OCI-LY1 (cell line): ENCODE results near the gene KCTD16.

Experiments used
- H2AFZ ChIP-seq: fragments of 200-600 bp; sonication (generic), shearing (Covaris generic); 2 replicates; pipeline ENCODE4 v1.6.0; 2014; ENCODE audit warnings: antibody characterized with exemption, mild to moderate bottlenecking, low read length
- H3F3A ChIP-seq: fragments of 200-600 bp; sonication (generic), shearing (Covaris generic); 2 replicates; pipeline ENCODE4 v1.6.0; 2014; ENCODE audit warnings: mild to moderate bottlenecking, antibody characterized with exemption, low read length, moderate library complexity; ENCODE audit not compliant: insufficient read depth
- H3K27ac ChIP-seq: fragments of 200-600 bp; sonication (generic); 2 replicates; pipeline ENCODE4 v1.5.1; 2014; ENCODE audit warnings: low read length, mixed run types, mild to moderate bottlenecking, low read depth; ENCODE audit not compliant: poor library complexity, severe bottlenecking
- H3K27me3 ChIP-seq: fragments of 200-600 bp; sonication (generic); 2 replicates; pipeline ENCODE4 v1.6.0; 2014; ENCODE audit warnings: antibody characterized with exemption, mild to moderate bottlenecking, low read length, moderate library complexity; ENCODE audit not compliant: insufficient read depth
- H3K36me3 ChIP-seq: fragments of 200-600 bp; sonication (generic); 2 replicates; pipeline ENCODE4 v1.6.1; 2014; ENCODE audit warnings: mild to moderate bottlenecking, antibody characterized with exemption, low read length, moderate library complexity, mixed read lengths; ENCODE audit not compliant: insufficient read depth
- H3K4me1 ChIP-seq: fragments of 200-600 bp; sonication (generic); 2 replicates; pipeline ENCODE4 v1.5.1; 2014; ENCODE audit warnings: mild to moderate bottlenecking, low read length, moderate library complexity; ENCODE audit not compliant: insufficient read depth, severe bottlenecking
- H3K4me2 ChIP-seq: fragments of 200-600 bp; sonication (generic), shearing (Covaris generic); 2 replicates; pipeline ENCODE4 v1.6.1; 2014; ENCODE audit warnings: low read length
- H3K4me3 ChIP-seq: fragments of 200-600 bp; sonication (generic); 2 replicates; pipeline ENCODE4 v1.5.1; 2014; ENCODE audit warnings: low read length, low read depth, mild to moderate bottlenecking, mixed read lengths; ENCODE audit not compliant: poor library complexity, severe bottlenecking
- H3K79me2 ChIP-seq: fragments of 200-600 bp; shearing (Covaris generic); 2 replicates; pipeline ENCODE4 v1.6.1; 2016; ENCODE audit warnings: mixed run types, low read length, mixed read lengths; ENCODE audit not compliant: insufficient read depth
- H3K9ac ChIP-seq: fragments of 200-600 bp; sonication (generic), shearing (Covaris generic); 2 replicates; pipeline ENCODE4 v1.6.1; 2014; ENCODE audit warnings: mild to moderate bottlenecking, low read length, mixed read lengths
- H3K9me2 ChIP-seq: fragments of 200-600 bp; sonication (generic), shearing (Covaris generic); 2 replicates; pipeline ENCODE4 v1.6.1; 2014; ENCODE audit warnings: low read depth, mild to moderate bottlenecking, low read length, mixed read lengths
- H3K9me3 ChIP-seq: fragments of 200-600 bp; shearing (Covaris generic); 2 replicates; pipeline ENCODE4 v1.6.1; 2014; ENCODE audit warnings: low read length, mixed read lengths
- H4K20me1 ChIP-seq: fragments of 200-600 bp; sonication (generic), shearing (Covaris generic); 2 replicates; pipeline ENCODE4 v1.6.0; 2016; ENCODE audit warnings: mild to moderate bottlenecking, low read length; ENCODE audit not compliant: insufficient read depth
- CTCF ChIP-seq: fragments of 200-600 bp; sonication (generic), shearing (Covaris generic); IDR thresholded peaks from 2 replicates; pipeline ENCODE4 v1.5.1; 2017; ENCODE audit warnings: mild to moderate bottlenecking, antibody characterized with exemption, low read length, moderate library complexity, mixed read lengths
- EZH2 ChIP-seq: fragments of 200-600 bp; sonication (generic), shearing (Covaris generic); IDR thresholded peaks from 2 replicates; pipeline ENCODE4 v1.8.0; 2017; ENCODE audit warnings: borderline replicate concordance, mixed run types, mild to moderate bottlenecking, antibody characterized with exemption, low read length, moderate library complexity, mixed read lengths

The KCTD16 gene

DNA sequence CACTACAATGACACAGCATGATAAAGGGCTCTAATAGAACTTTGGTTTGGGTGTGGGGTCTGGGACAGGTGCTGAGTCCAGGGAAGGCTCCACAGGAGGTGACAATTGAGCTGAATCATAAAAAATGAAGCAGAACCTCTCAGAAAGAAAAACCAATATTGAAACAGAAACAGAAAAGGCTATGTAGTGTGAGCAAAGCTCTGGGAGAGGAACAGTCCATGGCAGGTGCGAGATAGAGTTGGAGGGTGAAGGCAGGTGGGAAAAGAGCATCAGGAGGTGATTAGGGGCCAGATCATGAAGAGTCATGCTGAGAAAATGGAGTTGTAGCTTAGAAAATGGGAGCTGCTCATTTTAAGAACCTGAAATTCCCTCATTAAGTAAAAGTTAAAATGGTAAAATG is 164.9 kb downstream of the KCTD16 start:
- H3K9me2 ChIP-seq, result no peaks in the 10 kb centered on the region
- no peak overlapping the region for H3K9ac ChIP-seq
- H2AFZ ChIP-seq, result no peak overlapping the region
- H4K20me1 ChIP-seq, result no peaks in the 10 kb centered on the region
- TF ChIP-seq CTCF (no peak), EZH2 (no peak)
- H3K36me3 ChIP-seq, result no peaks in the 10 kb centered on the region
- H3K27ac ChIP-seq, result no peak overlapping the region
- H3K27me3 ChIP-seq, result no peaks in the 10 kb centered on the region
- H3K4me2 ChIP-seq, result no peak overlapping the region
- peaks cover 5% of the 10 kb centered on the region for H3K4me1 ChIP-seq
- H3K9me3 ChIP-seq, result no peaks in the 10 kb centered on the region
- H3F3A ChIP-seq, result no peaks in the 10 kb centered on the region
- H3K79me2 ChIP-seq, result no peaks in the 10 kb centered on the region
- no peak overlapping the region for H3K4me3 ChIP-seq

GRCh38 chr5:144336191-144336961 is 165.7 kb downstream of the KCTD16 start:
- no peak overlapping the region for H3K27ac ChIP-seq
- H3K9ac ChIP-seq, result no peak overlapping the region
- H3K27me3 ChIP-seq, result no peaks in the 10 kb centered on the region
- H2AFZ ChIP-seq, result no peak overlapping the region
- no peaks in the 10 kb centered on the region for H3K9me3 ChIP-seq
- H3F3A ChIP-seq, result no peaks in the 10 kb centered on the region
- no peak overlapping the region for H3K4me2 ChIP-seq
- no peaks in the 10 kb centered on the region for H3K79me2 ChIP-seq
- no peaks in the 10 kb centered on the region for H3K9me2 ChIP-seq
- peaks cover 5% of the 10 kb centered on the region for H3K4me1 ChIP-seq
- H3K4me3 ChIP-seq, result no peak overlapping the region
- H4K20me1 ChIP-seq, result no peaks in the 10 kb centered on the region
- H3K36me3 ChIP-seq, result no peaks in the 10 kb centered on the region
- TF ChIP-seq EZH2 (no peak), CTCF (no peak)

- Histone ChIP-seq H3K36me3 (no peaks in the 10 kb centered on the region), H4K20me1 (no peaks in the 10 kb centered on the region), H3K9ac (no peak overlapping the region), H3K9me3 (no peaks in the 10 kb centered on the region), H3K4me1 (no peaks in the 10 kb centered on the region), H3K27me3 (no peaks in the 10 kb centered on the region), H3K4me2 (no peak overlapping the region), H3K4me3 (no peak overlapping the region), H3K27ac (no peak overlapping the region), H3K79me2 (no peaks in the 10 kb centered on the region), H2AFZ (no peak overlapping the region), H3K9me2 (no peaks in the 10 kb centered on the region), H3F3A (no peaks in the 10 kb centered on the region)
- no peak for TF ChIP-seq EZH2
- no peak for TF ChIP-seq CTCF
Measured at GRCh38 chr5:144352330-144352729, 181.7 kb downstream of the KCTD16 start.
